GM12878 (cell line): ENCODE measurements around the gene DCAF4.

ENCODE experiments used
- ATF3 ChIP-seq: IDR thresholded peaks from 2 replicates; pipeline ENCODE4 v1.6.1; 2011; ENCODE audit warnings: low read depth, mild to moderate bottlenecking, low read length, moderate library complexity, borderline replicate concordance; ENCODE audit errors: extremely low read depth
- BRCA1 ChIP-seq: IDR thresholded peaks from 2 replicates; pipeline ENCODE4 v1.6.1; 2011; ENCODE audit warnings: low read depth, low read length, improper control_type of control experiment
- DPF2 ChIP-seq: fragments of 450-650 bp; IDR thresholded peaks from 2 replicates; pipeline ENCODE4 v1.6.1; 2017; ENCODE audit warnings: mild to moderate bottlenecking
- EZH2 ChIP-seq: IDR thresholded peaks from 2 replicates; pipeline ENCODE4 v1.6.1; 2012; ENCODE audit warnings: low read depth, mild to moderate bottlenecking, control low read depth, inconsistent platforms, low read length, borderline replicate concordance; ENCODE audit not compliant: control insufficient read depth
- GABPA ChIP-seq: IDR thresholded peaks from 2 replicates; pipeline ENCODE4 v1.6.1; 2014; ENCODE audit warnings: antibody characterized with exemption, low read depth, mild to moderate bottlenecking, inconsistent platforms
- JUND ChIP-seq: IDR thresholded peaks from 2 replicates; pipeline ENCODE4 v1.6.1; 2012; ENCODE audit warnings: low read depth, mild to moderate bottlenecking, low read length, improper control_type of control experiment, moderate library complexity
- MXI1 ChIP-seq: fragments of 150-350 bp; IDR thresholded peaks from 2 replicates; pipeline ENCODE4 v1.6.1; 2011; ENCODE audit warnings: low read depth, mild to moderate bottlenecking, inconsistent platforms, low read length, improper control_type of control experiment
- PBX3 ChIP-seq: IDR thresholded peaks from 2 replicates; pipeline ENCODE4 v1.6.1; 2011; ENCODE audit warnings: mild to moderate bottlenecking, low read depth, low read length, moderate library complexity; ENCODE audit not compliant: insufficient replicate concordance
- POLR2A ChIP-seq: IDR thresholded peaks from 2 replicates; pipeline ENCODE4 v1.6.1; 2011; ENCODE audit warnings: low read depth, mild to moderate bottlenecking, low read length
- REST ChIP-seq: IDR thresholded peaks from 2 replicates; pipeline ENCODE4 v1.6.1; 2012; ENCODE audit warnings: mild to moderate bottlenecking, low read depth, low read length
- USF2 ChIP-seq: IDR thresholded peaks from 2 replicates; pipeline ENCODE4 v1.6.1; 2011; ENCODE audit warnings: low read depth, low read length, improper control_type of control experiment, borderline replicate concordance
- ZBED1 ChIP-seq: IDR thresholded peaks from 2 replicates; pipeline ENCODE4 v1.6.1; 2016; ENCODE audit warnings: borderline replicate concordance
- TF ChIP-seq, protein P1 (sequence below), 3 experiments: IDR thresholded peaks in 2 of 3; conservative IDR thresholded peaks in 1 of 3; 2 replicates each; pipeline ENCODE4 v1.5.1; 2011; ENCODE audit warnings: low read depth in 3 of 3, low read length in 3 of 3, mild to moderate bottlenecking in 3 of 3, control low read depth in 2 of 3, moderate library complexity in 2 of 3, inconsistent platforms in 1 of 3, mixed read lengths in 1 of 3; ENCODE audit not compliant: control insufficient read depth in 2 of 3, insufficient read depth in 1 of 3; ENCODE audit errors: extremely low read depth in 1 of 3
- TF ChIP-seq, protein P2 (sequence below): IDR thresholded peaks from 2 replicates; pipeline ENCODE4 v1.6.1; 2012; ENCODE audit warnings: low read depth, low read length, improper control_type of control experiment

DNA sequence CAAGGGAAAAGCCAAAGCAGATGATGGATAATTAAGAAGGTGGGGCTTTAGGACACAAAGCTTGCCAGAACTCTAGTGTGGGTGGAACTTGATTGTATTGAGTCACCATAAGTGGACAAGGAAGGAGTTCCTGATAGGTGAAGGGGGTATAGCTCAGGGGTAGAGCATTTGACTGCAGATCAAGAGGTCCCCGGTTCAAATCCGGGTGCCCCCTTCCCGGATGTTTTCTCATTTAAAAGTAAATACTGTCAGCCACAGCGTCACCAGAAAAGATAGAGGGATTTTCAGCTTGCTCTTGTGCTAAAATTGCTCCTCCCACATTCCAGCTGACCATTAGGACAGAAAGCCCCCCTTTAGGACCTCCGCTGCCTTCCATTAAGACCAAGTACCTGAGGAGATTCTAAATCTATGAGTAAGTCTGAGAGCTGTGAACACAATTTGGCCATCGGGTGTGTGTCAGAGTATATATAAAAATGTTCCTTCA is 36.6 kb downstream of the DCAF4 start:
- TF ChIP-seq EZH2 (no peak), GABPA (no peak), POLR2A (no peak), ZBED1 (no peak), DPF2 (no peak), BRCA1 (no peak), MXI1 (no peak), REST (no peak), USF2 (no peak), PBX3 (no peak), JUND (no peak), ATF3 (no peak)
- TF ChIP-seq, protein P1, sequence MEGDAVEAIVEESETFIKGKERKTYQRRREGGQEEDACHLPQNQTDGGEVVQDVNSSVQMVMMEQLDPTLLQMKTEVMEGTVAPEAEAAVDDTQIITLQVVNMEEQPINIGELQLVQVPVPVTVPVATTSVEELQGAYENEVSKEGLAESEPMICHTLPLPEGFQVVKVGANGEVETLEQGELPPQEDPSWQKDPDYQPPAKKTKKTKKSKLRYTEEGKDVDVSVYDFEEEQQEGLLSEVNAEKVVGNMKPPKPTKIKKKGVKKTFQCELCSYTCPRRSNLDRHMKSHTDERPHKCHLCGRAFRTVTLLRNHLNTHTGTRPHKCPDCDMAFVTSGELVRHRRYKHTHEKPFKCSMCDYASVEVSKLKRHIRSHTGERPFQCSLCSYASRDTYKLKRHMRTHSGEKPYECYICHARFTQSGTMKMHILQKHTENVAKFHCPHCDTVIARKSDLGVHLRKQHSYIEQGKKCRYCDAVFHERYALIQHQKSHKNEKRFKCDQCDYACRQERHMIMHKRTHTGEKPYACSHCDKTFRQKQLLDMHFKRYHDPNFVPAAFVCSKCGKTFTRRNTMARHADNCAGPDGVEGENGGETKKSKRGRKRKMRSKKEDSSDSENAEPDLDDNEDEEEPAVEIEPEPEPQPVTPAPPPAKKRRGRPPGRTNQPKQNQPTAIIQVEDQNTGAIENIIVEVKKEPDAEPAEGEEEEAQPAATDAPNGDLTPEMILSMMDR (IDR thresholded peaks at IDR 0.05 in 2 of 3, conservative IDR thresholded peaks at IDR 0.05 in 1 of 3; ENCODE audit: control insufficient read depth in 2 of 3, extremely low read depth in 1 of 3, insufficient read depth in 1 of 3, low read depth in 3 of 3, low read length in 3 of 3) = no peak
- TF ChIP-seq, protein P2, sequence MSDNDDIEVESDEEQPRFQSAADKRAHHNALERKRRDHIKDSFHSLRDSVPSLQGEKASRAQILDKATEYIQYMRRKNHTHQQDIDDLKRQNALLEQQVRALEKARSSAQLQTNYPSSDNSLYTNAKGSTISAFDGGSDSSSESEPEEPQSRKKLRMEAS = no peak
